Activated naive CD4-positive, alpha-beta T cell treated with Interleukin-2 at 50 U/mL for 16 hours (primary cell): ENCODE data around the gene OR1D2.
"Not testable (repeated sequence)": the region's sequence is repeated elsewhere in the genome, so short reads cannot be mapped to it uniquely, and the experiment has no call there.

Experiments used
- DNase-seq: peaks from one replicate; pipeline ENCODE4 v3.0.0-alpha.2; 2020

OR1D2 gene

DNA sequence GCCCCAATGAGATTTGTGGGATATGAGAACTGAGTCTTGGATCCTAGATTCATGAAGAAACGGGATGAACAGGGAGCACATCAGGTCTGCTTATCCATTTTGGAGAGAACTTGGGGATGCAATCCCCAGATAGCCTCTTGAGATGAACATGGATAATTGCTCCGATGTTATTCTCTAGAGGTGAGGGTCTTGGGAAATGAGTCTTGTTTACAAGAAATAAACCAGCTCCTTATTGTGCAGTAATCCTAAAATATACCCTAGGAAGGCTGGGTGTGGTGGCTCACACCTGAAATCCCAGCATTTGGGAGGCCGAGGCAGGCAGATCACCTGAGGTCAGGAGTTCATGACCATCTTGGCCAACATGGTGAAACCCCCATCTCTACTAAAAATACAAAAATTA lies at the start of gene OR1D2:
Gene OR1D2 (minus strand): TSS at position 101 of the 400 bp plus-strand sequence. CDS start 11,426 bp downstream, outside the sequence.
- DNase-seq: no peak

- DNase-seq: not testable (repeated sequence)
Observed at GRCh38 chr17:3137494-3137893, 33.3 kb upstream of the OR1D2 start.

GRCh38 chr17:3127451-3127850 lies 23.2 kb upstream of the OR1D2 start, which contains the start of gene OR1G1:
TSS of gene OR1G1 (minus strand) at chr17:3127551. CDS start at chr17:3127551, 0 bp downstream.
- DNase-seq: no peak

DNA sequence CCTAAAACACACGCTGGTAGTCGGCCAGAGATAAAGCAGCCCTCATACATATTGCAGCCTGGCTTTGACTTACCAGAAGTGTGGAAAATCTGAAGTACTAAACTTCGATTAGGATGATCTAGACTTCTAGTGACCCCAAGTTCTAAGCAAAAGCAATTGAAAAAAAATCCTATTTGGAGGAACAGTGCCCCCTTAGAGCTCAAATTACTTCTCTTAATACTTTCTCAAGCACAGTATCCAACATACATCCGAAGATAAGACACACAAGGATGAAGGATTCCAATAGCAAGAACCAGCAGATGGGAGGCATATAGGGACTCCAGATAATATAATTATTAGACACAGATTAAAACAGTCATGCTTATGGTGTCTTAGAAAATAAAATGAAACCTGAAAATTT lies 30.4 kb downstream of the OR1D2 start:
- DNase-seq: not testable (repeated sequence)

GRCh38 chr17:3065192-3065591 lies 39.0 kb downstream of the OR1D2 start:
- DNase-seq: not testable (repeated sequence)

DNA sequence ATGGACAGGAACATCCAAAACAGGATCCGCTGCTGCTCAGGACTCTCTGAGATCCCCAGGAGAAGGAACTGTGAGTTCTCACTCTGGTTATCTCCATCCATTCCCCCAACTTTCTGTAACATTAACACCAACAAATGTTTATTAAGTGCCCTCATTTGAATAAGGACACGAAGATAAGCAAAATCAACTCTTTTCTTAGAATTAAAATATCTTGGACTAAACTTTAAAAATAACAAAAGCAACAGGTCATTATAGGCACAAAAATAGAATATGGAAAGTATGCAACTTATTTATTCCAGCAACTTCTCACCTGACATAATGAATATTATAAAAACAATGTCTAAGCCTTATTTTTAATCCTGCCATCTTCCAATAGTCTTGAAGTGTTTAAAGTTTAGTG lies 40.7 kb downstream of the OR1D2 start, which contains the start of gene OR1D5:
Gene OR1D5 (minus strand): TSS at position 101 of the 400 bp plus-strand sequence. CDS start 0 bp downstream, at position 101.
- not testable (repeated sequence) for DNase-seq

DNA sequence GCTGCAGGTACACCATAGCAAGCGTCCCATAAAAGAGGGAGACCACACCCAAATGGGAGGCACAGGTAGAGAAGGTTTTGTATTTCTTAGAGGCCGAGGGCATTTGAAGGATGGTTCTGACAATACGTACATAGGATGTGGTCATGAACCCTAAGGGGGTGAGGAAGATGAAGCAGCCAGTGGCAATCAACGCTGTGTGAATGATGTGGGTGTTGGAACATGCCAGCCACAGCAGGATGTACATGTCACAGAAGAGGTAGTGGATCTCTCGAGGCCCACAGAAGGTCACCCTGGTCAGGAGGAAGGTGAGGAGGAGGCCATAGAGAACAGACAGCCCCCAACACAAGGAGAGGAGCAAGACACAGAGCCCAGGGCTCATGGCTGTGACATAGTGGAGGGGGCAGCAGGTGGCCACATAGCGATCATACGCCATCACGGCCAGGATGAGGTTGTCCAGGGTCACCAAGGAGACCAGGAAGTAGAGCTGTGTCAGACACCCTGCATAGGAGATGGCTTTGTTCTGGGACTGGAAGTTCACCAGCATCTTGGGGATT lies 41.3 kb downstream of the OR1D2 start:
- DNase-seq: not testable (repeated sequence)

- not testable (repeated sequence) for DNase-seq
Observed at GRCh38 chr17:3054868-3055267, 49.4 kb downstream of the OR1D2 start.

- DNase-seq: no peak
Observed at GRCh38 chr17:3049705-3050295, 54.4 kb downstream of the OR1D2 start.

DNA sequence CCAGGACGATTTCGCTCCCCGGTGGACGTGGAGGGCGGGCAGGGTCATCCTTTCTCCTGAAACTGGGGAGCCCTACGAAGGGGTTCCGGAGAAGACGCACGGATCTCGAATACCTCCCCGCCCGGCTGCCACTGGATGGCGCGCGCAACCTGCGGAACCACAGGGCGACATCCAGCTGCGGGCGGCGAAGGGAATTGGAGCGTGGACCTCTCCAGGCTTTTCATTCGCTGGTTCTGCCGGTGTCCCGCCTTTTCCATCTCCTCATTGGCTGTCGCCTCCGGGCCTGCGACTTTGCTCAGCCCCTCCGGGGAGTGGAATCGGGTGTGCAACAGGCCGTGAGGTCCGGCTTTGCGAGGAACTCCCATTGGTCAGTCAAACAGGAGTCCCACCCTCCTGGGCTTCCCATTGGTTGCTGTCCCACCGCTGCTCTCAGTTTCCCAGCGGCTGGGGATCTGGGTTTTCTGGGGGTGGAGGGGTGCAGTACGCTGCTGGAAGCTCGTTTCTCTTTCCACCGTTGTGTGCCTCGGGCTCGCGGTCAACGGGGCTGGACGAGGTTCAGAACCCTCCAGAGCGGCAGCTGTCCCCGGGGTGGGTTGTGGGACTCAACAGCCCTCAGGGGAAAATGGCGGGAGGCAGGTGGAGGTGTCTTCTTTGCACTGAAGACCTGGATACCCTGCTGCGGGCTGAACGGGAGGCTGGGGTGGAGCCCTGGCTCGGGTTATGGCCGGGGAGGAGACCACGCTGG lies 55.3 kb downstream of the OR1D2 start:
- peak; percentile 97 for DNase-seq

DNA sequence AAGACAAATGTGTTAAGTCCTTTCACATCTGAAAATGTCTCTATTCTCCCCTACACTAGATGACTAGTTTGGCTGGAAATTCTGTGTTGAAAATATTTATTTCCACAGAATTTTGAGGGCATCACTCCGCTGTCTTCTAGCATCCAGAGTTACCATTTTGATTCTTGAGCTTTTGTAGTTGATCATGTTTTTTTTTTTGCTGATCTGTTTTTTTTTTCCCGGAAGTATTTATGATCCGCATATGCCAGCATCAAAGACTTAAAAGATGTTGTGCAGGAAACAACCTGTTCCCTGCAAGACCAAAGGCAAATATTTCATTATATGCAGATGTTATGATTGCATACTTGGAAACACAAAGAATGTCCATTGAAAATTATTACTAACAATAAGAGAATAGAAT lies 57.5 kb downstream of the OR1D2 start:
- DNase-seq: no peak

DNA sequence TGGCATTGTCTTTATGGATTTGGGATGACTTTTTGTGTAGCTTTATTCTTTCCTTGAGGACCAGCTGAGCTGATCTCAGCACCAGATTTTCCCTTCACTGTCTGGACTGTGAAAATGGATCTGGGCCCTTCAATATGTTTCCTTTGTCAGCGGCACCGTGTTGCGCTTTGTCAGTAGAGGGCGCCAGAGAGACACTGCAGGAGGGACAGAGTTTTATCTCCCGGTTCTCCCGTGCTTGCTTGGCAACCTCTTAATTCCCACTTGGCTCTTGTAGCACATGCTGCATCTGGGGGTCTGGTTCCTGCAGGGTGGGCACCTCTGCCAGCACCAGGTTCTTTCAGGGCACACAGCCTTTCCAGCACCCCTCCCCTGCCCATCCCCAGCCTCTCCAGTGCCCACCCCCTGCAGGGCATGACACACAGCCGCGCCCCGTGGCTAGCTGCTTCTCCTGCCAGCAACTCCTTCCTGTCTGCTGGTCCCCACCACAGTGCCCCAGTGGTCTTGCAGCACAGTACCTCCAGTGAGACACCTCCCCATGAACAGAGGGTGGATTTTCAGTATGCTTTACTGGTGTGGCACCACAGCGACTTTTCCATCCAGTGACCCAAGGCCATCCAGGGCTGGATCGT lies 60.4 kb downstream of the OR1D2 start:
- no peak for DNase-seq

- no peak for DNase-seq
Observed at GRCh38 chr17:3040882-3041281, 63.3 kb downstream of the OR1D2 start.

DNA sequence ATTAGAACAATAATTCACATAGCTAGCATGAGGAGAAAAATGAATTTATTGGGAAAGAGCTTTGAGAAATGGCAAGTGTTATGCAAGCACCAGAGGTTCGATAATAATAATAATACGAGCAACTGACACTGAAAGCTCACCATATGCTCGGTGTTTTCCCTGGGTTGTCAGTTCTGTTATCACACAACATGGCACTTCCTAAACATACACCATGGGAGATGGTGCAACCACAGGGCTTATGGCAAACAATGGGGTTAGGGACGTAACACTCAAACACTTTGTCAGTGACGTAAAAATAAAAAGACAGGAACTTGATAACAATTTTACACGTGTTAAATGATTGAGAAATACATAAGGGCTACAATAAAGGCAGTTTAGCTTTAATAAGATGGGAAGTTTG lies 64.5 kb downstream of the OR1D2 start:
- DNase-seq: no peak

- no peak for DNase-seq
Observed at GRCh38 chr17:3038941-3039340, 65.3 kb downstream of the OR1D2 start.
